NCI-H82 treated with DMSO at 0.1 percent for 48 hours (cell line): ENCODE results near the gene ALDH1A1.
A peak's percentile ranks its signal among the peaks of the same experiment; 100 is the strongest.

Source experiments
- DNase-seq: peaks from one replicate; lab custom pipeline; 2025; ENCODE audit not compliant: unreplicated experiment; lab: John Stamatoyannopoulos, UW

Gene ALDH1A1

GRCh38 chr9:72921888-72922654 lies 30.8 kb downstream of the ALDH1A1 start:
- DNase-seq: no peak

GRCh38 chr9:72919246-72919945 lies 33.5 kb downstream of the ALDH1A1 start:
- no peak for DNase-seq

- DNase-seq: no peak
Measured at GRCh38 chr9:72917892-72918509, 34.9 kb downstream of the ALDH1A1 start.

GRCh38 chr9:72915659-72916058 lies 37.2 kb downstream of the ALDH1A1 start:
- no peak for DNase-seq

- DNase-seq: no peak
Measured at GRCh38 chr9:72914750-72915149, 38.1 kb downstream of the ALDH1A1 start.

GRCh38 chr9:72913382-72914009 lies 39.4 kb downstream of the ALDH1A1 start:
- DNase-seq: no peak

- DNase-seq: no peak
Measured at GRCh38 chr9:72912476-72913381, 40.1 kb downstream of the ALDH1A1 start.

- no peak for DNase-seq
Measured at GRCh38 chr9:72911816-72912215, 41.0 kb downstream of the ALDH1A1 start.

GRCh38 chr9:72911247-72911775 lies 41.5 kb downstream of the ALDH1A1 start:
- DNase-seq: no peak

- no peak for DNase-seq
Measured at GRCh38 chr9:72909428-72909827, 43.4 kb downstream of the ALDH1A1 start.

- DNase-seq: no peak
Measured at GRCh38 chr9:72907421-72907820, 45.4 kb downstream of the ALDH1A1 start.

GRCh38 chr9:72906810-72907209 lies 46.0 kb downstream of the ALDH1A1 start:
- no peak for DNase-seq

- DNase-seq: no peak
Measured at GRCh38 chr9:72905514-72906480, 47.1 kb downstream of the ALDH1A1 start.

- no peak for DNase-seq
Measured at GRCh38 chr9:72904267-72905093, 48.4 kb downstream of the ALDH1A1 start.

GRCh38 chr9:72903103-72903502 lies 49.8 kb downstream of the ALDH1A1 start:
- DNase-seq: no peak

GRCh38 chr9:72902268-72902667 lies 50.6 kb downstream of the ALDH1A1 start:
- DNase-seq: peak; percentile 27

- DNase-seq: no peak
Measured at GRCh38 chr9:72899734-72900477, 52.9 kb downstream of the ALDH1A1 start.
